ENCODE measurements around the gene DNAH10. TPM values are rescaled to one million over a fixed set of nuclear protein-coding genes. Genes with fewer than 3 reads are reported as not detected.

DNAH10 gene
- total RNA-seq, 1 donor from 2014 or later = 10.1 TPM

DNA sequence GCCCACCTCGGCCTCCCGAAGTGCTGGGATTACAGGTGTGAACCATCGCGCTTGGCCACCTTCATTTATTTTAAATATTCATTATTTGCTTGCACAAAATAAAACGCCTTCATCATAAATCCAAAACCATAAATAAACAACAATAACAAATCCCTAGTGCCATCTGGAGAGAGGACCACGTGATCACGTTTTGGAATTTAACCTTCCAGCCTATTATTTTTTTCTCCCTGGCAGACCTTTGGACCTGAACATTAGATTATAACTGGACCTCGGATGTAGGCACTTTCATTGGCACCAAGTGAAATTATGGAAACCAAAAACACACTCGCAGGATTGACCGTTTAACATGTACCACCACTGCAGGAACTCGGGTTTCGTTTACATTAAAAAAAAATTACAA lies 2.0 kb downstream of the DNAH10 start:
- TF ChIP-seq, protein P1, sequence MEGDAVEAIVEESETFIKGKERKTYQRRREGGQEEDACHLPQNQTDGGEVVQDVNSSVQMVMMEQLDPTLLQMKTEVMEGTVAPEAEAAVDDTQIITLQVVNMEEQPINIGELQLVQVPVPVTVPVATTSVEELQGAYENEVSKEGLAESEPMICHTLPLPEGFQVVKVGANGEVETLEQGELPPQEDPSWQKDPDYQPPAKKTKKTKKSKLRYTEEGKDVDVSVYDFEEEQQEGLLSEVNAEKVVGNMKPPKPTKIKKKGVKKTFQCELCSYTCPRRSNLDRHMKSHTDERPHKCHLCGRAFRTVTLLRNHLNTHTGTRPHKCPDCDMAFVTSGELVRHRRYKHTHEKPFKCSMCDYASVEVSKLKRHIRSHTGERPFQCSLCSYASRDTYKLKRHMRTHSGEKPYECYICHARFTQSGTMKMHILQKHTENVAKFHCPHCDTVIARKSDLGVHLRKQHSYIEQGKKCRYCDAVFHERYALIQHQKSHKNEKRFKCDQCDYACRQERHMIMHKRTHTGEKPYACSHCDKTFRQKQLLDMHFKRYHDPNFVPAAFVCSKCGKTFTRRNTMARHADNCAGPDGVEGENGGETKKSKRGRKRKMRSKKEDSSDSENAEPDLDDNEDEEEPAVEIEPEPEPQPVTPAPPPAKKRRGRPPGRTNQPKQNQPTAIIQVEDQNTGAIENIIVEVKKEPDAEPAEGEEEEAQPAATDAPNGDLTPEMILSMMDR (IDR thresholded peaks at IDR 0.05) = no peak
- DNase-seq (no peak), ATAC-seq (no peak)
- Histone ChIP-seq H3K27ac (no peak overlapping the region), H3K9me3 (no peaks in the 10 kb centered on the region), H3K4me3 (no peak overlapping the region), H3K27me3 (ENCODE audit: low read depth) (peaks cover 11% of the 10 kb centered on the region), H3K36me3 (peaks cover 3% of the 10 kb centered on the region), H3K4me1 (peaks cover 14% of the 10 kb centered on the region)
- intact Hi-C loops (cut with DNase I) = no loop called here

- intact Hi-C loops (cut with DNase I) = no loop called here
- H3K4me3 ChIP-seq = no peak overlapping the region
- H3K27ac ChIP-seq = no peak overlapping the region
- H3K27me3 ChIP-seq (ENCODE audit: low read depth) = peaks cover 11% of the 10 kb centered on the region
- DNase-seq (no peak), ATAC-seq (no peak)
- TF ChIP-seq, protein P1 (IDR thresholded peaks at IDR 0.05) = no peak
- H3K36me3 ChIP-seq = no peaks in the 10 kb centered on the region
- no peaks in the 10 kb centered on the region for H3K9me3 ChIP-seq
- peaks cover 14% of the 10 kb centered on the region for H3K4me1 ChIP-seq
These were observed 3.5 kb downstream of the DNAH10 start for GRCh38 chr12:123765504-123766035.

DNA sequence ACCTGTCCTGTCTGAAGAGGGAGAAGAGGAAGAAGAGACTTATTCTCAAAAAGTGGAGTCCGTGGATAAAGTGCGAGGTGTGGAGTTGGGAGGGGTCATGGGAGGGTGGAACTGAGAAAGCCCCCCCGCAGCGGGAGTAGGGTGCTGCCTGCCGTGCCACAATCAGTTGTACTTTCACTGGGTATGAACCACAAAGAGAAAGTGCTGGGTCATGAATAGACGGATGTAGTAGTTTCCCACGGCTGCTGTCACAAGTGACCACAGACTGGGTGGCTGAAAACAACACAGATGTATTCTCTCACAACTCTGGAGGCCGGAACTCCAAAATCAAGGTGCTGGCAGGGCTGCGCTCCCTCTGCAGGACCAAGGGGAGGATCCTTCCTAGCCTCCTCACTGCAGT lies 5.5 kb downstream of the DNAH10 start:
- H3K9me3 ChIP-seq = no peaks in the 10 kb centered on the region
- TF ChIP-seq, protein P1 (IDR thresholded peaks at IDR 0.05) = no peak
- H3K27me3 ChIP-seq (ENCODE audit: low read depth) = peaks cover 5% of the 10 kb centered on the region
- peaks cover 3% of the 10 kb centered on the region for H3K4me1 ChIP-seq
- no peaks in the 10 kb centered on the region for H3K36me3 ChIP-seq
- ATAC-seq (peak in 1 of 2 donors; percentile 56), DNase-seq (no peak)
- intact Hi-C loops (cut with DNase I) = no loop called here
- H3K4me3 ChIP-seq = no peak overlapping the region
- no peak overlapping the region for H3K27ac ChIP-seq

DNA sequence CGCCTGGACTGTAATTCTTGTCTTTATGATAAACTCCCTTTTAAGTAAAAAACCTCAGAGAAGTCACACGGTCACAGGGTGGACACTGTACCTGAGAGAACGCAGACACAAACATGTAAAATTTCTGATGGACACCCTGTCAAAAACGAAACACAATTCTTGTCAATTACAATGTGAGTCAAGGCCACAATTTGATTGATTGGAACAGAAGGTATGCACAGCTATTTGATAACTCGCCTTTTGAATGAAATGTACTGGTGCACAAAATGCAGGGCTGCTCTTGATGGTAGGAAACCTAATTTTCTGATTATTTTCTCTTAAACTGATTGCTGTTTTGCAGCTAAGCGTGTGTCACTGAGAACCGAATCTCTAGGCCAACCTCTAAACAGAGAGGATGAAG lies 9.2 kb downstream of the DNAH10 start:
- intact Hi-C loops (cut with DNase I) = no loop called here
- H3K4me3 ChIP-seq = no peak overlapping the region
- TF ChIP-seq, protein P1 (IDR thresholded peaks at IDR 0.05) = no peak
- H3K27me3 ChIP-seq (ENCODE audit: low read depth) = no peaks in the 10 kb centered on the region
- no peaks in the 10 kb centered on the region for H3K9me3 ChIP-seq
- no peaks in the 10 kb centered on the region for H3K4me1 ChIP-seq
- ATAC-seq (no peak), DNase-seq (no peak)
- H3K36me3 ChIP-seq = no peaks in the 10 kb centered on the region
- H3K27ac ChIP-seq = no peak overlapping the region

DNA sequence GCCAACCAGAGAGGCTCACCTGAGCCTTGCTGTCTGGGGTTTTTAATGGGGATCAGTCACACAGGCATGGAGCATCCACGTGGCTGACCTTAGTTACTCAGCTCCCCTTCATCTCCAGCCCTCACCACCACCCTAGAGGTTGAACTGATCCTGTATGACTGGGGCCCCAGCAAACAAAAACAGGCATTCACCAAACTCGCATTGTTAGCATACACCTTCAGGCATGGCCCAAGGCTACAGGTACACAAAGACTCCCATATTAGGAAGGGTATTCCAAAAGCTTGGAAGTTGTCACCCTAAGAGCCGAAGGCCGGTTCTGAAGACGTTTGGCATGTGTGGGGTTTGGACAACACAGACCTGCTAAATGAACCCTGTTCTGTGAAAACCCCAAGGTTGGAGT lies 10.0 kb downstream of the DNAH10 start:
- Histone ChIP-seq H3K27ac (no peak overlapping the region), H3K4me1 (no peaks in the 10 kb centered on the region), H3K27me3 (ENCODE audit: low read depth) (no peaks in the 10 kb centered on the region), H3K4me3 (no peak overlapping the region), H3K9me3 (no peaks in the 10 kb centered on the region), H3K36me3 (no peaks in the 10 kb centered on the region)
- no peak for DNase-seq
- TF ChIP-seq, protein P1 (IDR thresholded peaks at IDR 0.05) = no peak
- intact Hi-C loops (cut with DNase I) = no loop called here
- ATAC-seq = no peak

- Histone ChIP-seq H3K9me3 (no peaks in the 10 kb centered on the region), H3K4me1 (no peaks in the 10 kb centered on the region), H3K27me3 (ENCODE audit: low read depth) (no peaks in the 10 kb centered on the region), H3K27ac (no peak overlapping the region), H3K4me3 (no peak overlapping the region), H3K36me3 (no peaks in the 10 kb centered on the region)
- TF ChIP-seq, protein P1 (IDR thresholded peaks at IDR 0.05) = no peak
- DNase-seq (no peak), ATAC-seq (no peak)
- intact Hi-C loops (cut with DNase I) = no loop called here
These were observed 11.3 kb downstream of the DNAH10 start for GRCh38 chr12:123773375-123773774.
